ENCODE data around the gene ADCY10. TPM values are rescaled to one million over a fixed set of nuclear protein-coding genes. Genes with fewer than 3 reads are reported as not detected.

ADCY10 gene
- total and polyA plus RNA-seq, 9 of the 15 experiments (the other 6 are each of a cell fraction or from before 2014, with no cell fraction given), result 0.08 to 0.86 (median 0.22) TPM

- TF ChIP-seq PTBP1 (IDR thresholded peaks at IDR 0.05; ENCODE audit: low read depth, low read length) (no peak), RCOR1 (IDR thresholded peaks at IDR 0.05; ENCODE audit: borderline replicate concordance in 1 of 2, low read depth in 2 of 2, low read length in 2 of 2) (0 out of 4 replicates have a peak, but pooled peaks of 1 of the 2 experiments have one; percentile 4), SMARCE1 (IDR thresholded peaks at IDR 0.05) (0 out of 2 replicates have a peak, but pooled peaks have one; percentile 18), DEAF1 (CRISPR knock-in tag; IDR thresholded peaks at IDR 0.05) (0 out of 2 replicates have a peak, but pooled peaks have one; percentile 8), STAT5A (IDR thresholded peaks at IDR 0.05; ENCODE audit: borderline replicate concordance, low read length) (0 out of 2 replicates have a peak, but pooled peaks have one; percentile 20), CTCFL (IDR thresholded peaks at IDR 0.05; ENCODE audit: borderline replicate concordance, insufficient read depth, low read depth, low read length, poor library complexity, severe bottlenecking) (no peak), CEBPG (CRISPR knock-in tag; IDR thresholded peaks at IDR 0.05) (no peak), CEBPG (tag; conservative IDR thresholded peaks at IDR 0.05 in 1 of 2, IDR thresholded peaks at IDR 0.05 in 1 of 2) (0 out of 4 replicates have a peak, but pooled peaks of 1 of the 2 experiments have one; percentile 19)
These were observed 89.7 kb downstream of the ADCY10 start (continued) for GRCh38 chr1:167824163-167824794.
